K562 (cell line): Measurements from ENCODE around the gene ZNF488.

ENCODE experiments used
- CEBPG ChIP-seq, 3 experiments: fragments of 200-800 bp in 1 of 3; sonication (Bioruptor generic) in 1 of 3; sonication (generic) in 1 of 3; formaldehyde crosslinking in 1 of 3; IDR thresholded peaks in 2 of 3; conservative IDR thresholded peaks in 1 of 3; 2 replicates each; pipeline versions ENCODE4 v1.6.1 to v1.8.0; 2016 to 2022; ENCODE audit warnings: missing compliant biosample characterization in 2 of 3, missing genetic modification characterization in 2 of 3, mild to moderate bottlenecking in 1 of 3, missing genetic modification reagents in 1 of 3
- GTF3C2 ChIP-seq: IDR thresholded peaks from 3 replicates; pipeline ENCODE4 v1.6.1; 2011; ENCODE audit warnings: borderline replicate concordance, mild to moderate bottlenecking, moderate library complexity; ENCODE audit not compliant: insufficient read length; ENCODE audit errors: extremely low read depth
- U2AF1 ChIP-seq: fragments of 200-400 bp; formaldehyde crosslinking; optimal IDR thresholded peaks from 2 replicates; pipeline ENCODE3; 2017; ENCODE audit warnings: mild to moderate bottlenecking, low read depth, low read length, moderate library complexity
- TF ChIP-seq, protein P1 (sequence below), 3 experiments: IDR thresholded peaks in 2 of 3; conservative IDR thresholded peaks in 1 of 3; 2 replicates each; pipeline ENCODE4 v1.5.1; 2011 to 2012; ENCODE audit warnings: low read length in 3 of 3, mild to moderate bottlenecking in 3 of 3, control low read depth in 2 of 3, improper control_type of control experiment in 1 of 3, inconsistent platforms in 1 of 3, low read depth in 1 of 3, mixed read lengths in 1 of 3, moderate library complexity in 1 of 3; ENCODE audit not compliant: insufficient read depth in 2 of 3

GRCh38 chr10:47363781-47364180, 20.3 kb downstream of the ZNF488 start:
- TF ChIP-seq U2AF1 (no peak), CEBPG (CRISPR knock-in tag; IDR thresholded peaks at IDR 0.05) (no peak), CEBPG (tag; conservative IDR thresholded peaks at IDR 0.05 in 1 of 2, IDR thresholded peaks at IDR 0.05 in 1 of 2) (no peak), GTF3C2 (no peak)
- TF ChIP-seq, protein P1, sequence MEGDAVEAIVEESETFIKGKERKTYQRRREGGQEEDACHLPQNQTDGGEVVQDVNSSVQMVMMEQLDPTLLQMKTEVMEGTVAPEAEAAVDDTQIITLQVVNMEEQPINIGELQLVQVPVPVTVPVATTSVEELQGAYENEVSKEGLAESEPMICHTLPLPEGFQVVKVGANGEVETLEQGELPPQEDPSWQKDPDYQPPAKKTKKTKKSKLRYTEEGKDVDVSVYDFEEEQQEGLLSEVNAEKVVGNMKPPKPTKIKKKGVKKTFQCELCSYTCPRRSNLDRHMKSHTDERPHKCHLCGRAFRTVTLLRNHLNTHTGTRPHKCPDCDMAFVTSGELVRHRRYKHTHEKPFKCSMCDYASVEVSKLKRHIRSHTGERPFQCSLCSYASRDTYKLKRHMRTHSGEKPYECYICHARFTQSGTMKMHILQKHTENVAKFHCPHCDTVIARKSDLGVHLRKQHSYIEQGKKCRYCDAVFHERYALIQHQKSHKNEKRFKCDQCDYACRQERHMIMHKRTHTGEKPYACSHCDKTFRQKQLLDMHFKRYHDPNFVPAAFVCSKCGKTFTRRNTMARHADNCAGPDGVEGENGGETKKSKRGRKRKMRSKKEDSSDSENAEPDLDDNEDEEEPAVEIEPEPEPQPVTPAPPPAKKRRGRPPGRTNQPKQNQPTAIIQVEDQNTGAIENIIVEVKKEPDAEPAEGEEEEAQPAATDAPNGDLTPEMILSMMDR (IDR thresholded peaks at IDR 0.05 in 2 of 3, conservative IDR thresholded peaks at IDR 0.05 in 1 of 3; ENCODE audit: insufficient read depth in 2 of 3, low read depth in 1 of 3, low read length in 3 of 3): no peak
